ENCODE measurements around the gene FRMD4A. TPM values are rescaled to one million over a fixed set of nuclear protein-coding genes. Genes with fewer than 3 reads are reported as not detected.

Gene FRMD4A
- total RNA-seq, 1 donor from 2014 or later = 0.32 TPM

GRCh38 chr10:13852872-13853271, 477.9 kb downstream of the FRMD4A start:
- no peak for DNase-seq (ENCODE audit: low spot score)
- Mint-ChIP-seq H3K27me3 (ENCODE audit: low read depth) (peaks cover 5% of the 10 kb centered on the region), H3K4me1 (ENCODE audit: low read depth) (no peaks in the 10 kb centered on the region), H3K27ac (no peak overlapping the region), H3K36me3 (ENCODE audit: low read depth) (no peaks in the 10 kb centered on the region), H3K4me3 (ENCODE audit: low read depth) (no peak overlapping the region), H3K9me3 (no peaks in the 10 kb centered on the region)
- intact Hi-C loops (cut with micrococcal nuclease) = no loop called here

- H3K4me3 Mint-ChIP-seq (ENCODE audit: low read depth) = no peak overlapping the region
- no peaks in the 10 kb centered on the region for H3K9me3 Mint-ChIP-seq
- peaks cover 13% of the 10 kb centered on the region for H3K27me3 Mint-ChIP-seq (ENCODE audit: low read depth)
- DNase-seq (ENCODE audit: low spot score) = no peak
- H3K27ac Mint-ChIP-seq = no peak overlapping the region
- H3K36me3 Mint-ChIP-seq (ENCODE audit: low read depth) = no peaks in the 10 kb centered on the region
- intact Hi-C loops (cut with micrococcal nuclease) = no loop called here
- H3K4me1 Mint-ChIP-seq (ENCODE audit: low read depth) = peaks cover 2% of the 10 kb centered on the region
These were observed 478.8 kb downstream of the FRMD4A start for GRCh38 chr10:13851906-13852305.

GRCh38 chr10:13848520-13849445, 481.9 kb downstream of the FRMD4A start:
- no peak for DNase-seq (ENCODE audit: low spot score)

GRCh38 chr10:13847201-13847631, 483.5 kb downstream of the FRMD4A start:
- intact Hi-C loops (cut with micrococcal nuclease) = no loop called here
- Mint-ChIP-seq H3K27me3 (ENCODE audit: low read depth) (peaks cover 27% of the 10 kb centered on the region), H3K4me1 (ENCODE audit: low read depth) (peaks cover 2% of the 10 kb centered on the region), H3K4me3 (ENCODE audit: low read depth) (no peak overlapping the region), H3K9me3 (no peaks in the 10 kb centered on the region), H3K27ac (no peak overlapping the region), H3K36me3 (ENCODE audit: low read depth) (no peaks in the 10 kb centered on the region)
- no peak for DNase-seq (ENCODE audit: low spot score)

More at GRCh38 chr10:13848520-13849445, 481.9 kb downstream of the FRMD4A start:
- H3K4me3 Mint-ChIP-seq (ENCODE audit: low read depth) = no peak overlapping the region
- no peak overlapping the region for H3K27ac Mint-ChIP-seq
- H3K27me3 Mint-ChIP-seq (ENCODE audit: low read depth) = peaks cover 26% of the 10 kb centered on the region
- H3K36me3 Mint-ChIP-seq (ENCODE audit: low read depth) = no peaks in the 10 kb centered on the region
- no peaks in the 10 kb centered on the region for H3K9me3 Mint-ChIP-seq
- intact Hi-C loops (cut with micrococcal nuclease) = no loop called here
- peaks cover 2% of the 10 kb centered on the region for H3K4me1 Mint-ChIP-seq (ENCODE audit: low read depth)

GRCh38 chr10:13845897-13846296, 484.8 kb downstream of the FRMD4A start:
- no peak overlapping the region for H3K4me3 Mint-ChIP-seq (ENCODE audit: low read depth)
- H3K36me3 Mint-ChIP-seq (ENCODE audit: low read depth) = no peaks in the 10 kb centered on the region
- H3K4me1 Mint-ChIP-seq (ENCODE audit: low read depth) = peaks cover 2% of the 10 kb centered on the region
- intact Hi-C loops (cut with micrococcal nuclease) = no loop called here
- no peak overlapping the region for H3K27ac Mint-ChIP-seq
- no peak for DNase-seq (ENCODE audit: low spot score)
- H3K9me3 Mint-ChIP-seq = no peaks in the 10 kb centered on the region
- peaks cover 27% of the 10 kb centered on the region for H3K27me3 Mint-ChIP-seq (ENCODE audit: low read depth)

GRCh38 chr10:13844651-13845050, 486.1 kb downstream of the FRMD4A start:
- Mint-ChIP-seq H3K9me3 (no peaks in the 10 kb centered on the region), H3K27me3 (ENCODE audit: low read depth) (peaks cover 27% of the 10 kb centered on the region), H3K27ac (no peak overlapping the region), H3K4me3 (ENCODE audit: low read depth) (no peak overlapping the region), H3K36me3 (ENCODE audit: low read depth) (no peaks in the 10 kb centered on the region), H3K4me1 (ENCODE audit: low read depth) (peaks cover 2% of the 10 kb centered on the region)
- intact Hi-C loops (cut with micrococcal nuclease) = no loop called here
- no peak for DNase-seq (ENCODE audit: low spot score)

GRCh38 chr10:13842117-13842516, 488.6 kb downstream of the FRMD4A start:
- no peak for DNase-seq (ENCODE audit: low spot score)
- Mint-ChIP-seq H3K9me3 (no peaks in the 10 kb centered on the region), H3K27ac (no peak overlapping the region), H3K4me3 (ENCODE audit: low read depth) (no peak overlapping the region), H3K4me1 (ENCODE audit: low read depth) (no peaks in the 10 kb centered on the region), H3K27me3 (ENCODE audit: low read depth) (peaks cover 17% of the 10 kb centered on the region), H3K36me3 (ENCODE audit: low read depth) (no peaks in the 10 kb centered on the region)
- intact Hi-C loops (cut with micrococcal nuclease) = no loop called here

- Mint-ChIP-seq H3K36me3 (ENCODE audit: low read depth) (no peaks in the 10 kb centered on the region), H3K4me1 (ENCODE audit: low read depth) (no peaks in the 10 kb centered on the region), H3K27me3 (ENCODE audit: low read depth) (peaks cover 10% of the 10 kb centered on the region), H3K4me3 (ENCODE audit: low read depth) (no peak overlapping the region), H3K27ac (no peak overlapping the region), H3K9me3 (no peaks in the 10 kb centered on the region)
- intact Hi-C loops (cut with micrococcal nuclease) = no loop called here
- no peak for DNase-seq (ENCODE audit: low spot score)
These were observed 490.7 kb downstream of the FRMD4A start for GRCh38 chr10:13840036-13840435.

- H3K4me1 Mint-ChIP-seq (ENCODE audit: low read depth) = no peaks in the 10 kb centered on the region
These were observed 491.2 kb downstream of the FRMD4A start for GRCh38 chr10:13839430-13839990.

GRCh38 chr10:13839030-13839429, 491.7 kb downstream of the FRMD4A start:
- no peaks in the 10 kb centered on the region for H3K9me3 Mint-ChIP-seq
- no peak overlapping the region for H3K4me3 Mint-ChIP-seq (ENCODE audit: low read depth)
- H3K27me3 Mint-ChIP-seq (ENCODE audit: low read depth) = peaks cover 7% of the 10 kb centered on the region
- H3K27ac Mint-ChIP-seq = no peak overlapping the region
- no peak for DNase-seq (ENCODE audit: low spot score)
- H3K4me1 Mint-ChIP-seq (ENCODE audit: low read depth) = no peaks in the 10 kb centered on the region
- intact Hi-C loops (cut with micrococcal nuclease) = no loop called here
- H3K36me3 Mint-ChIP-seq (ENCODE audit: low read depth) = no peaks in the 10 kb centered on the region

More at GRCh38 chr10:13839430-13839990, 491.2 kb downstream of the FRMD4A start:
- Mint-ChIP-seq H3K4me3 (ENCODE audit: low read depth) (no peak overlapping the region), H3K27ac (no peak overlapping the region), H3K9me3 (no peaks in the 10 kb centered on the region), H3K36me3 (ENCODE audit: low read depth) (no peaks in the 10 kb centered on the region), H3K27me3 (ENCODE audit: low read depth) (peaks cover 5% of the 10 kb centered on the region)
- DNase-seq (ENCODE audit: low spot score) = no peak
- intact Hi-C loops (cut with micrococcal nuclease) = no loop called here

- no peaks in the 10 kb centered on the region for H3K36me3 Mint-ChIP-seq (ENCODE audit: low read depth)
- H3K27me3 Mint-ChIP-seq (ENCODE audit: low read depth) = peaks cover 5% of the 10 kb centered on the region
- no peaks in the 10 kb centered on the region for H3K4me1 Mint-ChIP-seq (ENCODE audit: low read depth)
These were observed 492.8 kb downstream of the FRMD4A start for GRCh38 chr10:13837966-13838365.

GRCh38 chr10:13834581-13835286, 496.0 kb downstream of the FRMD4A start:
- Mint-ChIP-seq H3K36me3 (ENCODE audit: low read depth) (no peaks in the 10 kb centered on the region), H3K9me3 (no peaks in the 10 kb centered on the region), H3K4me1 (ENCODE audit: low read depth) (peaks cover 7% of the 10 kb centered on the region), H3K27ac (no peak overlapping the region), H3K4me3 (ENCODE audit: low read depth) (no peak overlapping the region), H3K27me3 (ENCODE audit: low read depth) (peaks cover 7% of the 10 kb centered on the region)
- DNase-seq (ENCODE audit: low spot score) = no peak
- intact Hi-C loops (cut with micrococcal nuclease) = no loop called here

More at GRCh38 chr10:13837966-13838365, 492.8 kb downstream of the FRMD4A start:
- intact Hi-C loops (cut with micrococcal nuclease) = no loop called here
- Mint-ChIP-seq H3K27ac (no peak overlapping the region), H3K9me3 (no peaks in the 10 kb centered on the region), H3K4me3 (ENCODE audit: low read depth) (no peak overlapping the region)
- no peak for DNase-seq (ENCODE audit: low spot score)
